ENCODE data around the gene MTF2.
"Not testable (repeated sequence)": the region's sequence is repeated elsewhere in the genome, so short reads cannot be mapped to it uniquely, and the experiment has no call there.

GRCh38 chr1:93174638-93175037 is 95.6 kb downstream of the MTF2 start:
- TF ChIP-seq EP300 (IDR thresholded peaks at IDR 0.05); CTCF (IDR thresholded peaks at IDR 0.05); POLR2A (IDR thresholded peaks at IDR 0.05; ENCODE audit: low read depth); POLR2AphosphoS5 (IDR thresholded peaks at IDR 0.05): not testable (repeated sequence)
